ENCODE results near the gene MED15. TPM values are rescaled to one million over a fixed set of nuclear protein-coding genes. Genes with fewer than 3 reads are reported as not detected.

Gene MED15
- total and polyA plus RNA-seq, 4 donors: 57.8 to 123 (median 69.1) TPM

- 84 to 85% methylated on average over 6 of the region's 6 CpGs for WGBS, 2 donors
- no peak overlapping the region for H3K27ac ChIP-seq (ENCODE audit: low read depth in 1 of 2, low read length in 1 of 2)
- no peaks in the 10 kb centered on the region for H3K27me3 ChIP-seq (ENCODE audit: control insufficient read depth in 3 of 3, insufficient read depth in 3 of 3, low read length in 2 of 3)
- DNase-seq: no peak
- no peak overlapping the region for H3K9ac ChIP-seq (ENCODE audit: insufficient read depth in 1 of 2, low read length in 2 of 2)
- no peak for ATAC-seq (ENCODE audit: insufficient read depth, low FRiP score)
- H3K4me1 ChIP-seq (ENCODE audit: control insufficient read depth in 5 of 5, insufficient read depth in 5 of 5, low read length in 5 of 5): peaks cover 0 to 5% (median 0%) of the 10 kb centered on the region in 5 donors
- no peaks in the 10 kb centered on the region for H3K9me3 ChIP-seq (ENCODE audit: control insufficient read depth in 4 of 4, insufficient read depth in 3 of 4, low read length in 3 of 4)
- TF ChIP-seq CTCF (IDR thresholded peaks at IDR 0.05; ENCODE audit: control extremely low read depth, extremely low read depth): no peak
- H3K36me3 ChIP-seq (ENCODE audit: control insufficient read depth in 4 of 4, insufficient read depth in 4 of 4, low read length in 4 of 4): no peaks in the 10 kb centered on the region
- no peak overlapping the region for H3K4me3 ChIP-seq
These were observed 124.7 kb downstream of the MED15 start for GRCh38 chr22:20632082-20632481.

GRCh38 chr22:20632518-20632917 is 125.1 kb downstream of the MED15 start:
- WGBS, 2 donors: 69 to 82% methylated on average over 4 of the region's 4 CpGs
- TF ChIP-seq CTCF (IDR thresholded peaks at IDR 0.05; ENCODE audit: control extremely low read depth, extremely low read depth): no peak
- no peaks in the 10 kb centered on the region for H3K9me3 ChIP-seq (ENCODE audit: control insufficient read depth in 4 of 4, insufficient read depth in 3 of 4, low read length in 3 of 4)
- H3K4me3 ChIP-seq: no peak overlapping the region
- H3K36me3 ChIP-seq (ENCODE audit: control insufficient read depth in 4 of 4, insufficient read depth in 4 of 4, low read length in 4 of 4): no peaks in the 10 kb centered on the region
- no peak overlapping the region for H3K9ac ChIP-seq (ENCODE audit: insufficient read depth in 1 of 2, low read length in 2 of 2)
- DNase-seq (no peak), ATAC-seq (ENCODE audit: insufficient read depth, low FRiP score) (no peak)
- no peaks in the 10 kb centered on the region for H3K27me3 ChIP-seq (ENCODE audit: control insufficient read depth in 3 of 3, insufficient read depth in 3 of 3, low read length in 2 of 3)
- H3K4me1 ChIP-seq (ENCODE audit: control insufficient read depth in 5 of 5, insufficient read depth in 5 of 5, low read length in 5 of 5): peaks cover 0 to 5% (median 0%) of the 10 kb centered on the region in 5 donors
- H3K27ac ChIP-seq (ENCODE audit: low read depth in 1 of 2, low read length in 1 of 2): no peak overlapping the region

- no peak for TF ChIP-seq CTCF (IDR thresholded peaks at IDR 0.05; ENCODE audit: control extremely low read depth, extremely low read depth)
- WGBS, 2 donors: 87 to 92% methylated on average over 9 of the region's 9 CpGs
- no peaks in the 10 kb centered on the region for H3K27me3 ChIP-seq (ENCODE audit: control insufficient read depth in 3 of 3, insufficient read depth in 3 of 3, low read length in 2 of 3)
These were observed 127.3 kb downstream of the MED15 start for GRCh38 chr22:20634560-20635226.

GRCh38 chr22:20635227-20635591 is 127.8 kb downstream of the MED15 start:
- no peak for TF ChIP-seq CTCF (IDR thresholded peaks at IDR 0.05; ENCODE audit: control extremely low read depth, extremely low read depth)
- Histone ChIP-seq H3K9me3 (ENCODE audit: control insufficient read depth in 4 of 4, insufficient read depth in 3 of 4, low read length in 3 of 4) (no peaks in the 10 kb centered on the region), H3K27me3 (ENCODE audit: control insufficient read depth in 3 of 3, insufficient read depth in 3 of 3, low read length in 2 of 3) (no peaks in the 10 kb centered on the region), H3K27ac (ENCODE audit: low read depth in 1 of 2, low read length in 1 of 2) (no peak overlapping the region), H3K4me1 (ENCODE audit: control insufficient read depth in 5 of 5, insufficient read depth in 5 of 5, low read length in 5 of 5) (peaks cover 0 to 5% (median 0%) of the 10 kb centered on the region in 5 donors), H3K36me3 (ENCODE audit: control insufficient read depth in 4 of 4, insufficient read depth in 4 of 4, low read length in 4 of 4) (no peaks in the 10 kb centered on the region), H3K9ac (ENCODE audit: insufficient read depth in 1 of 2, low read length in 2 of 2) (no peak overlapping the region), H3K4me3 (no peak overlapping the region)
- no peak for ATAC-seq (ENCODE audit: insufficient read depth, low FRiP score)
- DNase-seq: no peak
- whole genome bisulfite sequencing, 2 donors: 74 to 83% methylated on average over 6 of the region's 6 CpGs

More at GRCh38 chr22:20634560-20635226, 127.3 kb downstream of the MED15 start:
- H3K4me3 ChIP-seq: no peak overlapping the region
- H3K9ac ChIP-seq (ENCODE audit: insufficient read depth in 1 of 2, low read length in 2 of 2): no peak overlapping the region
- H3K27ac ChIP-seq (ENCODE audit: low read depth in 1 of 2, low read length in 1 of 2): no peak overlapping the region
- H3K36me3 ChIP-seq (ENCODE audit: control insufficient read depth in 4 of 4, insufficient read depth in 4 of 4, low read length in 4 of 4): no peaks in the 10 kb centered on the region
- DNase-seq (no peak), ATAC-seq (ENCODE audit: insufficient read depth, low FRiP score) (no peak)
- H3K9me3 ChIP-seq (ENCODE audit: control insufficient read depth in 4 of 4, insufficient read depth in 3 of 4, low read length in 3 of 4): no peaks in the 10 kb centered on the region
- H3K4me1 ChIP-seq (ENCODE audit: control insufficient read depth in 5 of 5, insufficient read depth in 5 of 5, low read length in 5 of 5): peaks cover 0 to 5% (median 0%) of the 10 kb centered on the region in 5 donors
